Measurements from ENCODE around the gene PRKD2. TPM values are rescaled to one million over a fixed set of nuclear protein-coding genes. Genes with fewer than 3 reads are reported as not detected.
A peak's percentile ranks its signal among the peaks of the same experiment; 100 is the strongest.

Gene PRKD2
- total RNA-seq, 1 donor from 2014 or later, result 41.9 TPM

DNA sequence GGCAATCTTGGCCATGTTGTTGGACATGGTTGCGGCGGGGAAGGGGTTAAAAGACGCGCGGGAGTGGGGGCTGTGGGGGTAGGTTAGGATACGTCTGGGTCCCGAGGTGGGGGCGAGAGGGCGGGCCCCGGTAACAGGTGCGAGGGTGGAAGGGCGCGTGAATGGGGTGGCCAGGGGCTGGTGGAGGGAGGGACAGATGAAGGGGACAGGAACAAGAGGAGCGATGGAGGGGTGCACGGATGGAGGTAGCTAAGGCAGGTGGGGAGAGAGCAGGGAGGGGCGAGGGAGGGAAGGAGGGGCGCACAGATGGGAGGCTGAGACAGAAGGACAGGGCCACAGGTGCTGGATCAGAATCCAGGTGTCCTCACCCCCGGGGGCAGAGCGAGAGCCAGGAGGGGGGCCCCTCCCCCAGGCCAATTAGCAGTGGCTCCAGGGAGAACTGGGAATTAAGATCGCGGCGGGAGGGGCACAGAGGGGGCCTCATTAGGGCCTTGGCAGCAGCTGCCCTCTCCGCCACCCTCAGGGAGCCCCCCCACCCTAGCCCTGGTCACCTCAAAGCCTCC is 82.2 kb downstream of the PRKD2 start:
- H3K4me1 Mint-ChIP-seq (ENCODE audit: unreplicated experiment), result peaks cover 5% of the 10 kb centered on the region
- no peaks in the 10 kb centered on the region for H3K36me3 Mint-ChIP-seq (ENCODE audit: unreplicated experiment)
- peak overlapping the region; percentile 12 for H3K4me3 Mint-ChIP-seq (ENCODE audit: unreplicated experiment)
- no peak for DNase-seq (ENCODE audit: extremely low spot score, unreplicated experiment)
- H3K9me3 Mint-ChIP-seq (ENCODE audit: unreplicated experiment), result no peaks in the 10 kb centered on the region
- TF ChIP-seq, protein P1, sequence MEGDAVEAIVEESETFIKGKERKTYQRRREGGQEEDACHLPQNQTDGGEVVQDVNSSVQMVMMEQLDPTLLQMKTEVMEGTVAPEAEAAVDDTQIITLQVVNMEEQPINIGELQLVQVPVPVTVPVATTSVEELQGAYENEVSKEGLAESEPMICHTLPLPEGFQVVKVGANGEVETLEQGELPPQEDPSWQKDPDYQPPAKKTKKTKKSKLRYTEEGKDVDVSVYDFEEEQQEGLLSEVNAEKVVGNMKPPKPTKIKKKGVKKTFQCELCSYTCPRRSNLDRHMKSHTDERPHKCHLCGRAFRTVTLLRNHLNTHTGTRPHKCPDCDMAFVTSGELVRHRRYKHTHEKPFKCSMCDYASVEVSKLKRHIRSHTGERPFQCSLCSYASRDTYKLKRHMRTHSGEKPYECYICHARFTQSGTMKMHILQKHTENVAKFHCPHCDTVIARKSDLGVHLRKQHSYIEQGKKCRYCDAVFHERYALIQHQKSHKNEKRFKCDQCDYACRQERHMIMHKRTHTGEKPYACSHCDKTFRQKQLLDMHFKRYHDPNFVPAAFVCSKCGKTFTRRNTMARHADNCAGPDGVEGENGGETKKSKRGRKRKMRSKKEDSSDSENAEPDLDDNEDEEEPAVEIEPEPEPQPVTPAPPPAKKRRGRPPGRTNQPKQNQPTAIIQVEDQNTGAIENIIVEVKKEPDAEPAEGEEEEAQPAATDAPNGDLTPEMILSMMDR (IDR thresholded peaks at IDR 0.05), result no peak
- H3K27ac Mint-ChIP-seq (ENCODE audit: unreplicated experiment), result no peak overlapping the region
- H3K27me3 Mint-ChIP-seq (ENCODE audit: unreplicated experiment), result peaks cover 6% of the 10 kb centered on the region

DNA sequence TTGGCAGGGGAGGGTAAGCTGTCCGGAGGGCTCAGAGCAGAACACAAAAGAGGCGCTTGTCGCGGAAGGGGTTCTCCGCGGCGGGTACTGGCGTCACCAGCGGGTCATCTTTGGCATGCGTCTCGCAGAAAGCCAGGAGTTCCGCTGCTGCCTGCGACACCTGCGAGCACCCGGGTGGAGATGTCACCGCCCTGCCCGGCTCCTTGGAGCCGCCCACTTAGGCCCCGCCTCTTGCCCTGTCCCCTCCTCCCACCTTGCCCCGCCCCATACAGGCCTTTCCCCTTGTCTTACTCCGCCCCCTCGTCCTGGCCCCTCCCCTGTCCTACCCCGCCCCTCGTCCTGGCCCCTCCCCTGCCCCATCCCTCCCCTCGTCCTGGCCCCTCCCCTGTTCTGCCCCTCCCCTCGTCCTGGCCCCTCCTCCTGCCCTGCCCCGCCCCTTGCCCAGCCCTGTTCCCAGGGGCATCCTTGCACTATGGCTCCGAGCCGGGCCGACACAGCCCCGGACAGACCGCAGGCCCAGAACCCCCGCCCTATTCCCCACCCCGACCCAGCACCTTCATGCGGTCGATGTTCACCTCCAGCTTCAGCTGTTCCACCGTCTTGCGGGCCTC is 82.8 kb downstream of the PRKD2 start:
- H3K4me1 Mint-ChIP-seq (ENCODE audit: unreplicated experiment), result peaks cover 3% of the 10 kb centered on the region
- H3K9me3 Mint-ChIP-seq (ENCODE audit: unreplicated experiment), result no peaks in the 10 kb centered on the region
- H3K27ac Mint-ChIP-seq (ENCODE audit: unreplicated experiment), result no peak overlapping the region
- H3K27me3 Mint-ChIP-seq (ENCODE audit: unreplicated experiment), result peaks cover 6% of the 10 kb centered on the region
- TF ChIP-seq, protein P1 (IDR thresholded peaks at IDR 0.05), result no peak
- DNase-seq (ENCODE audit: extremely low spot score, unreplicated experiment), result peak; percentile 88
- no peaks in the 10 kb centered on the region for H3K36me3 Mint-ChIP-seq (ENCODE audit: unreplicated experiment)
- peak overlapping the region; percentile 46 for H3K4me3 Mint-ChIP-seq (ENCODE audit: unreplicated experiment)

DNA sequence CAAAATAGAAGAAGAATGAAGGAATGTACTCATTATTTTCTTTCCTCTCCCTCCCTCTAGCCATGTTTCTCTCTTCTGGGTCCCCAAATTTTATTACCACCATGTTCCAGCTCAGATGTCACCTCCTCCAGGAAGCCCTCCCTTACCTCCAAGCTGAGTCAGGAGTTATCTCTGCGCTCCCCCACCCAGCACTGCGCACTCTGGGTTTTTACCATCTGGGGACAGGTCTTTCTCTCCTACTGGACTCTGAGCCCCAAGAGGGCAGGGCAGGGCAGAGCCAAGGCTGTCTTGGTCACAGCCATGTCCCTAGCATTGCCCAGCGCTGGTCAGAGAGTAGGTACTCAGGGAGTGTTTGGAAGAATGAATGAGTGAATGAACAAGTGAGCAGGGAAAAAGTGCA is 83.8 kb downstream of the PRKD2 start:
- no peak for DNase-seq (ENCODE audit: extremely low spot score, unreplicated experiment)
- peak overlapping the region; percentile 24 for H3K4me3 Mint-ChIP-seq (ENCODE audit: unreplicated experiment)
- no peaks in the 10 kb centered on the region for H3K9me3 Mint-ChIP-seq (ENCODE audit: unreplicated experiment)
- TF ChIP-seq, protein P1 (IDR thresholded peaks at IDR 0.05), result no peak
- H3K27me3 Mint-ChIP-seq (ENCODE audit: unreplicated experiment), result peaks cover 6% of the 10 kb centered on the region
- H3K36me3 Mint-ChIP-seq (ENCODE audit: unreplicated experiment), result no peaks in the 10 kb centered on the region
- no peak overlapping the region for H3K27ac Mint-ChIP-seq (ENCODE audit: unreplicated experiment)
- peaks cover 3% of the 10 kb centered on the region for H3K4me1 Mint-ChIP-seq (ENCODE audit: unreplicated experiment)

DNA sequence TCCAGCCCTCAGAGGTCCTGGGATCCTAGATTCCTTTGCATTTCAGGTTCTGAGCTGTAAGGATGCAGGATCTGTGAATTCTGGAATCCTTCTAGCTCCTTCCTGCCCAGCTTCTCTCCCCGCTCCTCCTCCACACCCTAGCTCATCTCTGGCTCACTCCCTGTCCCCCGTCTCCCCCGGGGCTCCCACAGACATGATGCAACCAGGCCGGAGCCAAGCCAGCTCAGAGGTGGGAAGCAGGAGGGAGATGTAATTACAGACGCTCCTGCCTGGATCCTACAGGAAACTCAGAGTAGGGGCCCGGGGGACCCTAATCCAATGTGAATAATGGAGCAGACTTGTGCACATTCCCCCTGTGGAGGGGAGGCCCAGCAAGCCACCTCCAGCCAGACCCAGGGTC is 85.4 kb downstream of the PRKD2 start:
- no peak overlapping the region for H3K4me3 Mint-ChIP-seq (ENCODE audit: unreplicated experiment)
- TF ChIP-seq, protein P1 (IDR thresholded peaks at IDR 0.05), result no peak
- H3K36me3 Mint-ChIP-seq (ENCODE audit: unreplicated experiment), result no peaks in the 10 kb centered on the region
- no peak overlapping the region for H3K27ac Mint-ChIP-seq (ENCODE audit: unreplicated experiment)
- no peaks in the 10 kb centered on the region for H3K9me3 Mint-ChIP-seq (ENCODE audit: unreplicated experiment)
- H3K27me3 Mint-ChIP-seq (ENCODE audit: unreplicated experiment), result peaks cover 6% of the 10 kb centered on the region
- H3K4me1 Mint-ChIP-seq (ENCODE audit: unreplicated experiment), result peaks cover 6% of the 10 kb centered on the region
- no peak for DNase-seq (ENCODE audit: extremely low spot score, unreplicated experiment)

DNA sequence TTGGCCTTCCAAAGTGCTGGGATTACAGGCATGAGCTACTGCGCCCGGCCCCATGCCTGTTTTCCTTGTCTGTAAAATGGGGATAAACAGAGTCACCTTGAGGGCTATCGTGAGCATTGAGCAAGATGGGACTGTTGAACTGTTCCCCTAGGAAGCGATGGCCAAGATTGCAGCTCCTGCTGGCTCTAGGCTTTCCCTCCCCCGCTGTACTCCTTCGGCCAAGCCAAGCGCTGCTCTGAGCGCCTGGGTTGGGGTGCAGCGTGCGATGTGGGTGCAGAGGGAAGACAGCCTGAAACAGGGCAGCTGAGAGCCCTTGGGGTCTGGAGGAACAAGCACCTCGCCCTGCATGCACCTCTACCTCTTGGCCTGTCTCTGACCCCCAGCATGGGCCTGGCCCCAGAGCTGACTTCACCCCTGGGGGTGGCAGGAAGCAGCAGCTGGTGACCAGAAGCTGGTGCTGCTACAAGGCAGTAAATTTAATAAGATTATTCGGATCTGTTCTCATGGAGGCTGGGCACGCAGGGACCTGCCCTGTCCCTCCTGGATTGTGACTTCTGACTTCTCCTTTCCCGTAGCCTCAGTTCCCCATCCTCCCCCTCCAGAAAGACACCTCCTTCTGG is 86.2 kb downstream of the PRKD2 start:
- no peak overlapping the region for H3K27ac Mint-ChIP-seq (ENCODE audit: unreplicated experiment)
- peaks cover 11% of the 10 kb centered on the region for H3K4me1 Mint-ChIP-seq (ENCODE audit: unreplicated experiment)
- no peak for DNase-seq (ENCODE audit: extremely low spot score, unreplicated experiment)
- peaks cover 4% of the 10 kb centered on the region for H3K27me3 Mint-ChIP-seq (ENCODE audit: unreplicated experiment)
- no peaks in the 10 kb centered on the region for H3K9me3 Mint-ChIP-seq (ENCODE audit: unreplicated experiment)
- H3K36me3 Mint-ChIP-seq (ENCODE audit: unreplicated experiment), result no peaks in the 10 kb centered on the region
- TF ChIP-seq, protein P1 (IDR thresholded peaks at IDR 0.05), result no peak
- no peak overlapping the region for H3K4me3 Mint-ChIP-seq (ENCODE audit: unreplicated experiment)

Data from osteocyte (in vitro differentiated cells).